Measurements from ENCODE around the gene SOWAHD. TPM values are rescaled to one million over a fixed set of nuclear protein-coding genes. Genes with fewer than 3 reads are reported as not detected.
A peak's percentile ranks its signal among the peaks of the same experiment; 100 is the strongest.

The SOWAHD gene
- total and polyA plus RNA-seq, 8 donors = 1.5 to 33.6 (median 1.8) TPM; not detected in 4

DNA sequence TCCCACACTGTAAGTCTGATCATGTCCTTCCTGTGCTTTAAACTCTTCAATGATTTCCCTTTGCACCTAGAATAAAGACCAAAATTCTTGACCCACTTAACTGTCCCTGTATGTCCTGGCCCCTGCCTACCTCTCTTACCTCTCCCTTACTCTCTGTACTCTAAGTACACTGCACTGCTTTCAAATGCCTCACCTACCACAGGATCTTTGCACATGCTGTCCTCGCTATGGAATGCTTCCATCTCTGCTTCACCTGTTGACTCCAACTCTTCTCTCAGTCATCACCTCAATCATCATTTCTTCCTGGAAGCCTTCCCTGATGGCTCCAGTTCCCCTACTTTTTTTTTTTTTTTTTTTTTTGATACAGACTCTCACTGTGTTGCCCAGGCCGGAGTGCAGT, 36.5 kb upstream of the SOWAHD start:
- no peaks in the 10 kb centered on the region for H3K27me3 ChIP-seq
- TF ChIP-seq POLR2AphosphoS5 (IDR thresholded peaks at IDR 0.05) = no peak
- TF ChIP-seq EP300 (IDR thresholded peaks at IDR 0.05) = no peak
- TF ChIP-seq POLR2A (IDR thresholded peaks at IDR 0.05) = no peak
- TF ChIP-seq, protein P1, sequence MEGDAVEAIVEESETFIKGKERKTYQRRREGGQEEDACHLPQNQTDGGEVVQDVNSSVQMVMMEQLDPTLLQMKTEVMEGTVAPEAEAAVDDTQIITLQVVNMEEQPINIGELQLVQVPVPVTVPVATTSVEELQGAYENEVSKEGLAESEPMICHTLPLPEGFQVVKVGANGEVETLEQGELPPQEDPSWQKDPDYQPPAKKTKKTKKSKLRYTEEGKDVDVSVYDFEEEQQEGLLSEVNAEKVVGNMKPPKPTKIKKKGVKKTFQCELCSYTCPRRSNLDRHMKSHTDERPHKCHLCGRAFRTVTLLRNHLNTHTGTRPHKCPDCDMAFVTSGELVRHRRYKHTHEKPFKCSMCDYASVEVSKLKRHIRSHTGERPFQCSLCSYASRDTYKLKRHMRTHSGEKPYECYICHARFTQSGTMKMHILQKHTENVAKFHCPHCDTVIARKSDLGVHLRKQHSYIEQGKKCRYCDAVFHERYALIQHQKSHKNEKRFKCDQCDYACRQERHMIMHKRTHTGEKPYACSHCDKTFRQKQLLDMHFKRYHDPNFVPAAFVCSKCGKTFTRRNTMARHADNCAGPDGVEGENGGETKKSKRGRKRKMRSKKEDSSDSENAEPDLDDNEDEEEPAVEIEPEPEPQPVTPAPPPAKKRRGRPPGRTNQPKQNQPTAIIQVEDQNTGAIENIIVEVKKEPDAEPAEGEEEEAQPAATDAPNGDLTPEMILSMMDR (IDR thresholded peaks at IDR 0.05) = no peak
- WGBS, 5 donors = 85 to 100% (median 96%) methylated on average over 1 to 2 of the region's 2 CpGs

DNA sequence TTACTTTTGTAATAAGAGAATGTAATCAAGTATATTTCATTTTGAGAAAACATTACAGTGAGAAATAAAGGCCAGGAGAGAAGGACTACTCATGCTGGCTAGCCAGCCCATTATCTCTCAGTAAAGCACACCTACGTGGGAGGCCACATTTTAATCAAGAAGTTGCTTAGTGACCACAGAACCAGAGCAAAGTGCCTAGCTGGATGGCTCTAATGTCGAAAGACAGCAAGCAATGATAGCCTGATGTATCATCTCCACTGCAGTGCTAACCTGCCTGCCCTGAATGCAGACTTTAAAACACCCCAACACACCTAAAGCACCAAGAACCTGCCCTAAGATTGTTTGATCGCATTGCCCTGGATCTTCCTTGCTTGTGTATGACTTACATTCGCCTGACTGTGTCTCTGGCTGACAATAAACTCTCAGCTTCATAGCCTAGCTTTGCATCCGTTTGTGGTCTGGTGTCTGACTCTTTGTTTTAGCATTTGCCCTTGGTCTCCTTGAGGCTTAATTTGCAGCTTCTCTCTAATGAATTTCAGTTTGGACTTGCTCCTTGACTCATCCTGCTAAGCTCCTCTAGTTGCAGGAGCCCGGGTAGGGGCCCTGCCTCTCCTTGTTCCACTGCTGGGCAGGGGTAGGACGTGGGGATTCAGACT, 31.4 kb upstream of the SOWAHD start:
- no peak overlapping the region for H3K27ac ChIP-seq
- no peaks in the 10 kb centered on the region for H3K36me3 ChIP-seq
- H3K27me3 ChIP-seq = no peaks in the 10 kb centered on the region
- peak in 1 of 2 donors; percentile 10 for DNase-seq
- TF ChIP-seq POLR2A (IDR thresholded peaks at IDR 0.05) (no peak), POLR2AphosphoS5 (IDR thresholded peaks at IDR 0.05) (no peak), EP300 (IDR thresholded peaks at IDR 0.05) (no peak)
- TF ChIP-seq, protein P1 (IDR thresholded peaks at IDR 0.05) = no peak
- intact Hi-C loops (cut with DNase I; ENCODE audit: low total_unique reads) = no loop called here
- H3K4me3 ChIP-seq = no peak overlapping the region
- H3K4me1 ChIP-seq = no peaks in the 10 kb centered on the region
- no peaks in the 10 kb centered on the region for H3K9me3 ChIP-seq
- 47 to 61% (median 51%) methylated on average over 7 of the region's 7 CpGs for WGBS, 5 donors

More for the DNA sequence above, 36.5 kb upstream of the SOWAHD start:
- Histone ChIP-seq H3K4me3 (no peak overlapping the region), H3K27ac (no peak overlapping the region), H3K4me1 (no peaks in the 10 kb centered on the region), H3K9me3 (no peaks in the 10 kb centered on the region), H3K36me3 (no peaks in the 10 kb centered on the region)
- DNase-seq = no peak
- intact Hi-C loops (cut with DNase I; ENCODE audit: low total_unique reads) = no loop called here

DNA sequence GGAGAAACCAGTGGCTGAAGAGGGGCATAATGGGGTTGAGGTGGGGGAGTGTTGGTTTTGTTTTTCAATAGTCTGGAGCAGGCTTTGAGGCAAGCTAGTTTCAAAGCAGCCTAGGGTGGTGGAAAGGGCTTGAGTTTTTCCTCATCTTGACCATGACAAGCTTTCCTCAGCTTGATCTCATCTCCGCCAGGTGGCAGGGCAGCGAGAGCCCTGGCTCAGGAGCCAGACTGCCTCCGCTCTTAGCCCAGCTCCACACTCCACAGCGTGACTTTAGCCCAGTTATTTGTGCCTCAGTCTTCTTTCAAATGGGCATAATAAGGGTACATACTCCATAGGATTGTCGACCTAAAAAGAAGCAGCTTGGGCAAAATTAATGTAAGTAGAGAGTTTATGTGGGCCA, 29.9 kb upstream of the SOWAHD start:
- TF ChIP-seq EP300 (IDR thresholded peaks at IDR 0.05) (no peak), POLR2AphosphoS5 (IDR thresholded peaks at IDR 0.05) (no peak), POLR2A (IDR thresholded peaks at IDR 0.05) (no peak)
- TF ChIP-seq, protein P1 (IDR thresholded peaks at IDR 0.05) = peak in 1 of 7 experiments; percentile 7
- Histone ChIP-seq H3K36me3 (no peaks in the 10 kb centered on the region), H3K27me3 (no peaks in the 10 kb centered on the region), H3K4me3 (no peak overlapping the region), H3K27ac (no peak overlapping the region), H3K9me3 (no peaks in the 10 kb centered on the region), H3K4me1 (no peaks in the 10 kb centered on the region)
- intact Hi-C loops (cut with DNase I; ENCODE audit: low total_unique reads) = no loop called here
- 38 to 55% (median 48%) methylated on average over 5 of the region's 5 CpGs for WGBS, 5 donors
- peak in 1 of 2 donors; percentile 14 for DNase-seq

DNA sequence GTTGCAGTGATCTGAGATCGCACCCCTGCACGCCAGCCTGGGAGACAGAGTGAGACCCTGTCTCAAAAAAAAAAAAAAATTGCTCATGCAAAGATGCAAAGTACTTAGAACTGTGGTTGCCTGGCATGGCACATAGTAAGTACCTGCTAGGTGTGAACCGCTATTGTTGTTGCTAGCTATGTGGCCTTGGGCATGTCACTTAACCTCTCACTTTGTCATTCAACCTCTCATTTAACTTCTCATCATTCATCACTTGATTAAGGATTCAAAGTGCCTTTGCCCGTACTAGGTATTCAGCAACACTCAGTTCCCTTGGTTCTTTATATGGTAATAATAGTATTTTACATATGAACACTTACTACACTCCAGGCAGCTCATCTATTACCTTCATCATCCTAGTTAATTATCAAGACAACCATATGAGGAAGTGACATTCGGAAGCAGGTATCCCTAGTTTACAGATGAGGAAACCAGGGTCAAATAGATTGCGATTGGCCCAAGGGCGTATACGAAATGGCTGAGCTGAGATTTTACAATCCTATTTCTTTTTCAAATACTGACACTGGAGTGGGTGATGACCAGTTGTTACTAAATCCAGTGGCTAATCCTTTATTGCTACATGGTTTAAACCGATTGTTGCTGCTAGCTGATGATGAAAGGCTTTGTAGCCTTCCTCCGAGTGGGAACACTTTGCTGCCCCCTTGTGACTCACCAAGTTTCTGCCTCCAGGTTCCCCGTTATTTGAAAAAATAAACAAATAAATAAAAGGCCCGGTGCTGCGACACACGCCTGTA, 28.8 kb upstream of the SOWAHD start:
- H3K36me3 ChIP-seq = no peaks in the 10 kb centered on the region
- intact Hi-C loops (cut with DNase I; ENCODE audit: low total_unique reads) = no loop called here
- TF ChIP-seq EP300 (IDR thresholded peaks at IDR 0.05) (no peak), POLR2AphosphoS5 (IDR thresholded peaks at IDR 0.05) (no peak), POLR2A (IDR thresholded peaks at IDR 0.05) (no peak)
- TF ChIP-seq, protein P1 (IDR thresholded peaks at IDR 0.05) = peak in 4 of 7 experiments; percentile 21 to 54 (median 38)
- peaks cover 0 to under 1% (median 0%) of the 10 kb centered on the region in 4 donors for H3K4me1 ChIP-seq
- no peaks in the 10 kb centered on the region for H3K27me3 ChIP-seq
- H3K9me3 ChIP-seq = no peaks in the 10 kb centered on the region
- DNase-seq = peak; percentile 57 to 79
- no peak overlapping the region for H3K27ac ChIP-seq
- 35 to 50% (median 44%) methylated on average over 13 to 14 of the region's 14 CpGs for WGBS, 5 donors
- H3K4me3 ChIP-seq = no peak overlapping the region
